HEK293T (cell line): ENCODE measurements around the gene LRRC4C.

Source experiments
- CTCF ChIA-PET: fragments of 350-600 bp; formaldehyde crosslinking; extraction: SDS; loops from one replicate; lab custom pipeline; 2021; ENCODE audit warnings: antibody characterized with exemption, inconsistent platforms; lab: Yijun Ruan, JAX
- POLR2A ChIA-PET: fragments of 350-600 bp; formaldehyde crosslinking; extraction: SDS; loops from one replicate; lab custom pipeline; 2020; ENCODE audit warnings: antibody characterized with exemption, inconsistent platforms; lab: Yijun Ruan, JAX
- DNase-seq: peaks from one replicate; pipeline ENCODE4 v3.0.0; 2012; ENCODE audit warnings: mixed read lengths; ENCODE audit errors: extremely low spot score
- ARNT ChIP-seq: fragments of 450-650 bp; IDR thresholded peaks from 2 replicates; pipeline ENCODE4 v1.6.1; 2017; ENCODE audit warnings: mild to moderate bottlenecking
- BHLHE40 ChIP-seq: fragments of 450-650 bp; IDR thresholded peaks from 2 replicates; pipeline ENCODE4 v1.6.1; 2016; ENCODE audit warnings: mild to moderate bottlenecking, moderate library complexity, borderline replicate concordance
- CTBP1 ChIP-seq: fragments of 450-650 bp; IDR thresholded peaks from 2 replicates; pipeline ENCODE4 v1.6.1; 2016; ENCODE audit warnings: borderline replicate concordance
- ELF4 ChIP-seq: fragments of 450-650 bp; IDR thresholded peaks from 2 replicates; pipeline ENCODE4 v1.6.1; 2017; ENCODE audit warnings: antibody characterized with exemption
- FOXA1 ChIP-seq: fragments of 450-650 bp; IDR thresholded peaks from 2 replicates; pipeline ENCODE4 v1.6.1; 2016; ENCODE audit warnings: mild to moderate bottlenecking
- FOXK2 ChIP-seq: fragments of 450-650 bp; IDR thresholded peaks from 2 replicates; pipeline ENCODE4 v1.6.1; 2016; ENCODE audit warnings: mild to moderate bottlenecking
- FOXM1 ChIP-seq: fragments of 450-650 bp; IDR thresholded peaks from 2 replicates; pipeline ENCODE4 v1.6.1; 2017; ENCODE audit warnings: mild to moderate bottlenecking, borderline replicate concordance
- HDGF ChIP-seq: fragments of 450-650 bp; IDR thresholded peaks from 2 replicates; pipeline ENCODE4 v1.6.1; 2017; ENCODE audit warnings: antibody characterized with exemption, borderline replicate concordance
- L3MBTL2 ChIP-seq: fragments of 450-650 bp; conservative IDR thresholded peaks from 2 replicates; pipeline ENCODE4 v1.6.1; 2016; ENCODE audit warnings: mild to moderate bottlenecking
- LEF1 ChIP-seq: fragments of 450-650 bp; IDR thresholded peaks from 2 replicates; pipeline ENCODE4 v1.6.1; 2017; ENCODE audit warnings: mild to moderate bottlenecking, borderline replicate concordance
- NFRKB ChIP-seq: fragments of 450-650 bp; IDR thresholded peaks from 2 replicates; pipeline ENCODE4 v1.6.1; 2016; ENCODE audit warnings: mild to moderate bottlenecking, moderate library complexity
- PKNOX1 ChIP-seq: fragments of 450-650 bp; IDR thresholded peaks from 2 replicates; pipeline ENCODE4 v1.6.1; 2016
- SP1 ChIP-seq: fragments of 450-650 bp; IDR thresholded peaks from 2 replicates; pipeline ENCODE4 v1.6.1; 2017
- SUZ12 ChIP-seq: fragments of 450-650 bp; IDR thresholded peaks from 2 replicates; pipeline ENCODE4 v1.6.1; 2016; ENCODE audit warnings: mild to moderate bottlenecking
- TARDBP ChIP-seq: fragments of 450-650 bp; IDR thresholded peaks from 2 replicates; pipeline ENCODE4 v1.6.1; 2016
- ZNF384 ChIP-seq: fragments of 450-650 bp; IDR thresholded peaks from 2 replicates; pipeline ENCODE4 v1.6.1; 2016

LRRC4C gene

GRCh38 chr11:40405614-40406013, 1053.8 kb downstream of the LRRC4C start:
- POLR2A ChIA-PET, result no interaction called here
- CTCF ChIA-PET, result no interaction called here
- TF ChIP-seq SUZ12 (no peak), SP1 (no peak), PKNOX1 (no peak), BHLHE40 (no peak), LEF1 (no peak), FOXM1 (no peak), HDGF (no peak), L3MBTL2 (no peak), ELF4 (no peak), FOXA1 (no peak), ZNF384 (no peak), ARNT (no peak), NFRKB (no peak), FOXK2 (no peak), TARDBP (no peak)
- DNase-seq, result no peak

- TF ChIP-seq PKNOX1, result no peak
- TF ChIP-seq ARNT, result no peak
- no peak for TF ChIP-seq LEF1
- no peak for TF ChIP-seq FOXK2
- no peak for TF ChIP-seq FOXM1
- no peak for TF ChIP-seq ZNF384
- TF ChIP-seq SUZ12, result no peak
- no peak for TF ChIP-seq NFRKB
- TF ChIP-seq ELF4, result no peak
- no peak for TF ChIP-seq L3MBTL2
- TF ChIP-seq TARDBP, result no peak
- TF ChIP-seq SP1, result no peak
- TF ChIP-seq BHLHE40, result no peak
- TF ChIP-seq FOXA1, result no peak
- TF ChIP-seq HDGF, result no peak
- no peak for TF ChIP-seq CTBP1
- ChIA-PET POLR2A (no interaction called here), CTCF (no interaction called here)
- no peak for DNase-seq
These were observed 1056.1 kb downstream of the LRRC4C start for GRCh38 chr11:40403321-40403720.

GRCh38 chr11:40401132-40401853, 1058.2 kb downstream of the LRRC4C start:
- POLR2A ChIA-PET, result no interaction called here
- DNase-seq, result no peak
- CTCF ChIA-PET, result no interaction called here
- TF ChIP-seq TARDBP, result no peak
- TF ChIP-seq ELF4, result no peak
- no peak for TF ChIP-seq ZNF384
- TF ChIP-seq BHLHE40, result no peak

- TF ChIP-seq LEF1 (no peak), PKNOX1 (no peak), FOXK2 (no peak), TARDBP (no peak), SUZ12 (no peak)
- ChIA-PET CTCF (no interaction called here), POLR2A (no interaction called here)
- DNase-seq, result no peak
These were observed 1062.3 kb downstream of the LRRC4C start for GRCh38 chr11:40397141-40397540.

- CTCF ChIA-PET, result no interaction called here
- no peak for DNase-seq
- TF ChIP-seq ZNF384 (no peak), NFRKB (no peak), BHLHE40 (no peak), L3MBTL2 (no peak), CTBP1 (no peak), SUZ12 (no peak), PKNOX1 (no peak), LEF1 (no peak), HDGF (no peak), FOXK2 (no peak), FOXA1 (no peak), FOXM1 (no peak), TARDBP (no peak), ARNT (no peak), ELF4 (no peak), SP1 (no peak)
- POLR2A ChIA-PET, result no interaction called here
These were observed 1065.9 kb downstream of the LRRC4C start for GRCh38 chr11:40393511-40393910.

GRCh38 chr11:40391679-40392078, 1067.8 kb downstream of the LRRC4C start:
- ChIA-PET POLR2A (no interaction called here), CTCF (no interaction called here)
- TF ChIP-seq ZNF384 (no peak), SUZ12 (no peak), NFRKB (no peak), LEF1 (no peak), ELF4 (no peak), TARDBP (no peak), L3MBTL2 (no peak), BHLHE40 (no peak), FOXM1 (no peak), ARNT (no peak), PKNOX1 (no peak), CTBP1 (no peak), FOXK2 (no peak), SP1 (no peak), FOXA1 (no peak), HDGF (no peak)
- DNase-seq, result no peak
